HEK293 (cell line): ENCODE data around the gene PCNA.
A peak's percentile ranks its signal among the peaks of the same experiment; 100 is the strongest.

Experiments used
- CTCF ChIA-PET: fragments of 350-600 bp; formaldehyde crosslinking; extraction: SDS; loops from one replicate; lab custom pipeline; 2021; ENCODE audit warnings: antibody characterized with exemption; lab: Yijun Ruan, JAX
- POLR2A ChIA-PET: fragments of 300-600 bp; formaldehyde crosslinking; extraction: SDS; loops from one replicate; lab custom pipeline; 2020; ENCODE audit warnings: antibody characterized with exemption, inconsistent platforms; lab: Yijun Ruan, JAX
- H3K27ac ChIP-seq: fragments of 200-500 bp; sonication (Bioruptor generic); 2 replicates; pipeline ENCODE4 v1.5.1; 2014; ENCODE audit warnings: low read depth, low read length, control low read depth, inconsistent platforms; ENCODE audit errors: extremely low read depth
- H3K36me3 ChIP-seq, 2 experiments: fragments of 200-500 bp in 1 of 2; sonication (Bioruptor generic) in 1 of 2; 1 replicate in 1 of 2; 2 replicates in 1 of 2; pipeline ENCODE4 v1.5.1; 2014 to 2017; ENCODE audit warnings: inconsistent platforms in 2 of 2, low read length in 2 of 2; ENCODE audit not compliant: control insufficient read depth in 2 of 2, insufficient read depth in 1 of 2
- H3K4me1 ChIP-seq: fragments of 200-500 bp; sonication (Bioruptor generic); 2 replicates; pipeline ENCODE4 v1.5.1; 2014; ENCODE audit warnings: mild to moderate bottlenecking, low read length, inconsistent platforms; ENCODE audit not compliant: control insufficient read depth, insufficient read depth
- H3K4me3 ChIP-seq: 2 replicates; pipeline ENCODE4 v1.5.1; 2011; ENCODE audit warnings: low read depth, mild to moderate bottlenecking, control low read depth, low read length, moderate library complexity
- H3K9me3 ChIP-seq: fragments of 200-500 bp; sonication (Bioruptor generic); 2 replicates; pipeline ENCODE4 v1.5.1; 2014; ENCODE audit warnings: low read depth, low read length, inconsistent platforms; ENCODE audit not compliant: control insufficient read depth, insufficient read depth
- KLF7 ChIP-seq: fragments of 450-650 bp; formaldehyde crosslinking; IDR thresholded peaks from 2 replicates; pipeline ENCODE4 v1.5.1; 2016; ENCODE audit warnings: missing biosample characterization, missing genetic modification characterization, borderline replicate concordance
- SETDB1 ChIP-seq: IDR thresholded peaks from one replicate; pipeline ENCODE4 v1.6.1; 2017; ENCODE audit warnings: mild to moderate bottlenecking, low read length, moderate library complexity, mixed read lengths; ENCODE audit not compliant: insufficient read length
- SP2 ChIP-seq: fragments of 450-650 bp; formaldehyde crosslinking; IDR thresholded peaks from 2 replicates; pipeline ENCODE4 v1.5.1; 2016; ENCODE audit warnings: missing biosample characterization, missing genetic modification characterization
- SP3 ChIP-seq: fragments of 450-650 bp; formaldehyde crosslinking; IDR thresholded peaks from 2 replicates; pipeline ENCODE4 v1.5.1; 2016; ENCODE audit warnings: missing biosample characterization, missing genetic modification characterization
- ZBTB26 ChIP-seq: fragments of 450-650 bp; formaldehyde crosslinking; optimal IDR thresholded peaks from 2 replicates; pipeline ENCODE3; 2016; ENCODE audit warnings: missing biosample characterization, mild to moderate bottlenecking, missing genetic modification characterization
- ZBTB48 ChIP-seq: fragments of 450-650 bp; formaldehyde crosslinking; IDR thresholded peaks from 2 replicates; pipeline ENCODE4 v1.5.1; 2016; ENCODE audit warnings: missing biosample characterization, missing genetic modification characterization
- ZFP37 ChIP-seq: fragments of 450-650 bp; formaldehyde crosslinking; IDR thresholded peaks from 2 replicates; pipeline ENCODE4 v1.5.1; 2016; ENCODE audit warnings: missing biosample characterization, missing genetic modification characterization
- ZNF10 ChIP-seq: fragments of 450-650 bp; formaldehyde crosslinking; IDR thresholded peaks from 2 replicates; pipeline ENCODE4 v1.5.1; 2017; ENCODE audit warnings: missing biosample characterization, missing genetic modification characterization
- ZNF146 ChIP-seq: fragments of 450-650 bp; formaldehyde crosslinking; IDR thresholded peaks from 2 replicates; pipeline ENCODE4 v1.5.1; 2016; ENCODE audit warnings: missing biosample characterization, missing genetic modification characterization
- ZNF2 ChIP-seq: fragments of 450-650 bp; formaldehyde crosslinking; IDR thresholded peaks from 2 replicates; pipeline ENCODE4 v1.5.1; 2016; ENCODE audit warnings: missing biosample characterization, missing genetic modification characterization
- ZNF394 ChIP-seq: fragments of 450-650 bp; formaldehyde crosslinking; IDR thresholded peaks from 2 replicates; pipeline ENCODE4 v1.5.1; 2016; ENCODE audit warnings: missing biosample characterization, missing genetic modification characterization, mild to moderate bottlenecking, moderate library complexity, borderline replicate concordance
- ZNF544 ChIP-seq: fragments of 450-650 bp; formaldehyde crosslinking; IDR thresholded peaks from 2 replicates; pipeline ENCODE4 v1.5.0; 2017; ENCODE audit warnings: missing biosample characterization, missing genetic modification characterization
- ZNF561 ChIP-seq: fragments of 450-650 bp; IDR thresholded peaks from 2 replicates; pipeline ENCODE4 v1.5.1; 2018; ENCODE audit warnings: missing biosample characterization, missing genetic modification characterization, borderline replicate concordance
- ZNF600 ChIP-seq: fragments of 450-650 bp; formaldehyde crosslinking; IDR thresholded peaks from 2 replicates; pipeline ENCODE4 v1.5.1; 2016; ENCODE audit warnings: missing biosample characterization, missing genetic modification characterization
- ZNF654 ChIP-seq: fragments of 450-650 bp; formaldehyde crosslinking; IDR thresholded peaks from 2 replicates; pipeline ENCODE4 v1.5.1; 2016; ENCODE audit warnings: low read depth, missing biosample characterization, missing genetic modification characterization
- TF ChIP-seq, protein P1 (sequence below): fragments of 450-650 bp; formaldehyde crosslinking; IDR thresholded peaks from 2 replicates; pipeline ENCODE4 v1.5.1; 2016; ENCODE audit warnings: missing biosample characterization, missing genetic modification characterization
- TF ChIP-seq, protein P2 (sequence below): fragments of 450-650 bp; formaldehyde crosslinking; IDR thresholded peaks from 2 replicates; pipeline ENCODE4 v1.5.1; 2016; ENCODE audit warnings: missing biosample characterization, missing genetic modification characterization, borderline replicate concordance

PCNA gene

GRCh38 chr20:5109276-5109675, 10.5 kb downstream of the PCNA start:
- no peak overlapping the region for H3K27ac ChIP-seq
- TF ChIP-seq SETDB1, result no peak
- no peaks in the 10 kb centered on the region for H3K4me1 ChIP-seq
- no peaks in the 10 kb centered on the region for H3K9me3 ChIP-seq
- ChIA-PET POLR2A (interaction anchor here (1.2 to 2.0 kb wide), 2 partner anchors 10 to 17 kb away, joined by 3 to 5 read pairs; partner anchors contain the start of genes CDS2 and PCNA), CTCF (interaction anchor here (0.7 to 1.4 kb wide), 3 partner anchors 8 to 17 kb away, joined by 3 to 6 read pairs (median 3); partner anchors contain the start of gene CDS2)
- H3K36me3 ChIP-seq, result peaks cover 69 to 78% of the 10 kb centered on the region in 2 experiments
- H3K4me3 ChIP-seq, result no peak overlapping the region

DNA sequence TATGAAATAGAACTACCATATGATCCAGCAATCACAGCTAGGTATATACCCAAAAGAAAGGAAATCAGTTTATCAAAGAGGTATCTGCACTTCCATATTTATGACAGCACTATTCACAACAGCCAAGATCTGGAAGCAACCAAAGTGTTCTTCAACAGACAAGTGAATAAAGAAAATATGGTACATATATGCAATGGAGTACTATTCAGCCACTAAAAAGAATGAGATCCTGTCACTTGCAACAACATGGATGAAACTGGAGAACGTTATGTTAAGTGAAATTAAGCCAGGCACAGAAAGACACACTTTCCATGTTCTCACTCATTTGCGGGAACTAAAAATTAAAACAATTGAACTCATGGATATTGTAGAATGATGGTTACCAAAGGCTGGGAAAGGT, 15.3 kb downstream of the PCNA start:
- no peaks in the 10 kb centered on the region for H3K9me3 ChIP-seq
- no peak overlapping the region for H3K4me3 ChIP-seq
- POLR2A ChIA-PET, result no interaction called here
- H3K4me1 ChIP-seq, result no peaks in the 10 kb centered on the region
- H3K27ac ChIP-seq, result no peak overlapping the region
- CTCF ChIA-PET, result interaction anchor here (0.6 to 1.2 kb wide), 2 partner anchors 28 to 87 kb away, joined by 4 to 5 read pairs; no protein-coding TSS in a partner anchor
- no peak for TF ChIP-seq ZNF394 (tag by site-specific recombination)
- no peak for TF ChIP-seq ZFP37 (tag by site-specific recombination)
- peak; percentile 88 for TF ChIP-seq ZNF146
- peaks cover 88 to 92% of the 10 kb centered on the region in 2 experiments for H3K36me3 ChIP-seq

GRCh38 chr20:5100684-5101347, 18.9 kb downstream of the PCNA start:
- H3K9me3 ChIP-seq, result no peaks in the 10 kb centered on the region
- ChIA-PET POLR2A (interaction anchor here (1.2 kb wide), 1 partner anchor 19 kb away, joined by 4 read pairs; the partner anchor contains the start of gene PCNA), CTCF (interaction anchor here (0.6 to 3.9 kb wide), 56 partner anchors 8 to 888 kb away, joined by 3 to 23 read pairs (median 4); partner anchors contain the start of gene CDS2)
- H3K36me3 ChIP-seq, result peaks cover 74 to 90% of the 10 kb centered on the region in 2 experiments
- no peaks in the 10 kb centered on the region for H3K4me1 ChIP-seq
- no peak overlapping the region for H3K27ac ChIP-seq
- H3K4me3 ChIP-seq, result no peak overlapping the region
- TF ChIP-seq ZNF2 (peak; percentile 57; the same call in 1 of the 2 replicates), KLF7 (tag by site-specific recombination) (no peak), ZBTB26 (no peak), ZNF10 (tag by site-specific recombination) (no peak), ZNF654 (peak; percentile 55), SP2 (tag by site-specific recombination) (no peak), ZBTB48 (no peak), ZNF544 (tag by site-specific recombination) (no peak), ZNF561 (tag by site-specific recombination) (no peak), SP3 (tag by site-specific recombination) (no peak), ZNF600 (tag by site-specific recombination) (no peak)
- TF ChIP-seq, protein P1, sequence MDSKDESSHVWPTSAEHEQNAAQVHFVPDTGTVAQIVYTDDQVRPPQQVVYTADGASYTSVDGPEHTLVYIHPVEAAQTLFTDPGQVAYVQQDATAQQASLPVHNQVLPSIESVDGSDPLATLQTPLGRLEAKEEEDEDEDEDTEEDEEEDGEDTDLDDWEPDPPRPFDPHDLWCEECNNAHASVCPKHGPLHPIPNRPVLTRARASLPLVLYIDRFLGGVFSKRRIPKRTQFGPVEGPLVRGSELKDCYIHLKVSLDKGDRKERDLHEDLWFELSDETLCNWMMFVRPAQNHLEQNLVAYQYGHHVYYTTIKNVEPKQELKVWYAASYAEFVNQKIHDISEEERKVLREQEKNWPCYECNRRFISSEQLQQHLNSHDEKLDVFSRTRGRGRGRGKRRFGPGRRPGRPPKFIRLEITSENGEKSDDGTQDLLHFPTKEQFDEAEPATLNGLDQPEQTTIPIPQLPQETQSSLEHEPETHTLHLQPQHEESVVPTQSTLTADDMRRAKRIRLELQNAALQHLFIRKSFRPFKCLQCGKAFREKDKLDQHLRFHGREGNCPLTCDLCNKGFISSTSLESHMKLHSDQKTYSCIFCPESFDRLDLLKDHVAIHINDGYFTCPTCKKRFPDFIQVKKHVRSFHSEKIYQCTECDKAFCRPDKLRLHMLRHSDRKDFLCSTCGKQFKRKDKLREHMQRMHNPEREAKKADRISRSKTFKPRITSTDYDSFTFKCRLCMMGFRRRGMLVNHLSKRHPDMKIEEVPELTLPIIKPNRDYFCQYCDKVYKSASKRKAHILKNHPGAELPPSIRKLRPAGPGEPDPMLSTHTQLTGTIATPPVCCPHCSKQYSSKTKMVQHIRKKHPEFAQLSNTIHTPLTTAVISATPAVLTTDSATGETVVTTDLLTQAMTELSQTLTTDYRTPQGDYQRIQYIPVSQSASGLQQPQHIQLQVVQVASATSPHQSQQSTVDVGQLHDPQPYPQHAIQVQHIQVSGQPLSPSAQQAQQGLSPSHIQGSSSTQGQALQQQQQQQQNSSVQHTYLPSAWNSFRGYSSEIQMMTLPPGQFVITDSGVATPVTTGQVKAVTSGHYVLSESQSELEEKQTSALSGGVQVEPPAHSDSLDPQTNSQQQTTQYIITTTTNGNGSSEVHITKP (tag by site-specific recombination), result peak; percentile 84
- TF ChIP-seq, protein P2, sequence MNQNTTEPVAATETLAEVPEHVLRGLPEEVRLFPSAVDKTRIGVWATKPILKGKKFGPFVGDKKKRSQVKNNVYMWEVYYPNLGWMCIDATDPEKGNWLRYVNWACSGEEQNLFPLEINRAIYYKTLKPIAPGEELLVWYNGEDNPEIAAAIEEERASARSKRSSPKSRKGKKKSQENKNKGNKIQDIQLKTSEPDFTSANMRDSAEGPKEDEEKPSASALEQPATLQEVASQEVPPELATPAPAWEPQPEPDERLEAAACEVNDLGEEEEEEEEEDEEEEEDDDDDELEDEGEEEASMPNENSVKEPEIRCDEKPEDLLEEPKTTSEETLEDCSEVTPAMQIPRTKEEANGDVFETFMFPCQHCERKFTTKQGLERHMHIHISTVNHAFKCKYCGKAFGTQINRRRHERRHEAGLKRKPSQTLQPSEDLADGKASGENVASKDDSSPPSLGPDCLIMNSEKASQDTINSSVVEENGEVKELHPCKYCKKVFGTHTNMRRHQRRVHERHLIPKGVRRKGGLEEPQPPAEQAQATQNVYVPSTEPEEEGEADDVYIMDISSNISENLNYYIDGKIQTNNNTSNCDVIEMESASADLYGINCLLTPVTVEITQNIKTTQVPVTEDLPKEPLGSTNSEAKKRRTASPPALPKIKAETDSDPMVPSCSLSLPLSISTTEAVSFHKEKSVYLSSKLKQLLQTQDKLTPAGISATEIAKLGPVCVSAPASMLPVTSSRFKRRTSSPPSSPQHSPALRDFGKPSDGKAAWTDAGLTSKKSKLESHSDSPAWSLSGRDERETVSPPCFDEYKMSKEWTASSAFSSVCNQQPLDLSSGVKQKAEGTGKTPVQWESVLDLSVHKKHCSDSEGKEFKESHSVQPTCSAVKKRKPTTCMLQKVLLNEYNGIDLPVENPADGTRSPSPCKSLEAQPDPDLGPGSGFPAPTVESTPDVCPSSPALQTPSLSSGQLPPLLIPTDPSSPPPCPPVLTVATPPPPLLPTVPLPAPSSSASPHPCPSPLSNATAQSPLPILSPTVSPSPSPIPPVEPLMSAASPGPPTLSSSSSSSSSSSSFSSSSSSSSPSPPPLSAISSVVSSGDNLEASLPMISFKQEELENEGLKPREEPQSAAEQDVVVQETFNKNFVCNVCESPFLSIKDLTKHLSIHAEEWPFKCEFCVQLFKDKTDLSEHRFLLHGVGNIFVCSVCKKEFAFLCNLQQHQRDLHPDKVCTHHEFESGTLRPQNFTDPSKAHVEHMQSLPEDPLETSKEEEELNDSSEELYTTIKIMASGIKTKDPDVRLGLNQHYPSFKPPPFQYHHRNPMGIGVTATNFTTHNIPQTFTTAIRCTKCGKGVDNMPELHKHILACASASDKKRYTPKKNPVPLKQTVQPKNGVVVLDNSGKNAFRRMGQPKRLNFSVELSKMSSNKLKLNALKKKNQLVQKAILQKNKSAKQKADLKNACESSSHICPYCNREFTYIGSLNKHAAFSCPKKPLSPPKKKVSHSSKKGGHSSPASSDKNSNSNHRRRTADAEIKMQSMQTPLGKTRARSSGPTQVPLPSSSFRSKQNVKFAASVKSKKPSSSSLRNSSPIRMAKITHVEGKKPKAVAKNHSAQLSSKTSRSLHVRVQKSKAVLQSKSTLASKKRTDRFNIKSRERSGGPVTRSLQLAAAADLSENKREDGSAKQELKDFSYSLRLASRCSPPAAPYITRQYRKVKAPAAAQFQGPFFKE, result no peak
